SK-N-SH treated with all-trans-retinoic acid at 6 μM for 48 hours (cell line): ENCODE data around the gene SMOC2.

Experiments
- ARNTL ChIP-seq: fragments of 450-650 bp; formaldehyde crosslinking; IDR thresholded peaks from 2 replicates; pipeline ENCODE4 v1.5.0; 2020; ENCODE audit warnings: low read depth, mild to moderate bottlenecking, moderate library complexity, borderline replicate concordance
- CREB5 ChIP-seq: fragments of 250-450 bp; sonication (Bioruptor Pico); IDR thresholded peaks from 2 replicates; pipeline ENCODE4 v1.5.1; 2020; ENCODE audit warnings: low read depth, mild to moderate bottlenecking, moderate library complexity
- ESRRG ChIP-seq: fragments of 250-450 bp; sonication (Bioruptor Pico); IDR thresholded peaks from 2 replicates; pipeline ENCODE4 v1.6.1; 2021; ENCODE audit warnings: mild to moderate bottlenecking
- GLIS3 ChIP-seq: fragments of 250-450 bp; sonication (Bioruptor Pico); IDR thresholded peaks from 2 replicates; pipeline ENCODE4 v1.5.0; 2020; ENCODE audit warnings: mild to moderate bottlenecking, moderate library complexity
- OSR1 ChIP-seq: fragments of 250-450 bp; sonication (Bioruptor Pico); IDR thresholded peaks from 2 replicates; pipeline ENCODE4 v1.8.0; 2022; ENCODE audit warnings: moderate library complexity, mild to moderate bottlenecking, inconsistent platforms
- PPARA ChIP-seq: fragments of 250-450 bp; sonication (Bioruptor Pico); IDR thresholded peaks from 2 replicates; pipeline ENCODE4 v1.5.0; 2020; ENCODE audit warnings: mild to moderate bottlenecking, borderline replicate concordance
- RARB ChIP-seq: fragments of 250-450 bp; sonication (Bioruptor Pico); IDR thresholded peaks from 2 replicates; pipeline ENCODE4 v1.8.0; 2021; ENCODE audit warnings: mild to moderate bottlenecking, moderate library complexity
- SNAI2 ChIP-seq: fragments of 250-450 bp; sonication (Bioruptor Pico); IDR thresholded peaks from 2 replicates; pipeline ENCODE4 v1.5.0; 2020; ENCODE audit warnings: mild to moderate bottlenecking, moderate library complexity
- TCF4 ChIP-seq: fragments of 250-450 bp; sonication (Bioruptor Pico); IDR thresholded peaks from 2 replicates; pipeline ENCODE4 v1.8.0; 2021; ENCODE audit warnings: mild to moderate bottlenecking, moderate library complexity, borderline replicate concordance
- ZFP3 ChIP-seq: fragments of 250-450 bp; sonication (Bioruptor Pico); IDR thresholded peaks from 2 replicates; pipeline ENCODE4 v1.5.0; 2020; ENCODE audit warnings: mild to moderate bottlenecking, moderate library complexity
- ZFP30 ChIP-seq: fragments of 450-650 bp; formaldehyde crosslinking; IDR thresholded peaks from 2 replicates; pipeline ENCODE4 v1.5.0; 2022; ENCODE audit warnings: mild to moderate bottlenecking, moderate library complexity
- TF ChIP-seq, protein P1 (sequence below): fragments of 250-450 bp; sonication (Bioruptor Pico); IDR thresholded peaks from 2 replicates; pipeline ENCODE4 v1.8.0; 2020; ENCODE audit warnings: mild to moderate bottlenecking, moderate library complexity, borderline replicate concordance

- TF ChIP-seq PPARA (CRISPR knock-in tag) (no peak), ZFP30 (CRISPR knock-in tag) (no peak), SNAI2 (CRISPR knock-in tag) (no peak), OSR1 (CRISPR knock-in tag) (no peak), CREB5 (no peak), TCF4 (CRISPR knock-in tag) (no peak), ESRRG (CRISPR knock-in tag) (no peak), RARB (CRISPR knock-in tag) (no peak), ARNTL (CRISPR knock-in tag) (no peak), ZFP3 (CRISPR knock-in tag) (no peak), GLIS3 (CRISPR knock-in tag) (no peak)
- TF ChIP-seq, protein P1, sequence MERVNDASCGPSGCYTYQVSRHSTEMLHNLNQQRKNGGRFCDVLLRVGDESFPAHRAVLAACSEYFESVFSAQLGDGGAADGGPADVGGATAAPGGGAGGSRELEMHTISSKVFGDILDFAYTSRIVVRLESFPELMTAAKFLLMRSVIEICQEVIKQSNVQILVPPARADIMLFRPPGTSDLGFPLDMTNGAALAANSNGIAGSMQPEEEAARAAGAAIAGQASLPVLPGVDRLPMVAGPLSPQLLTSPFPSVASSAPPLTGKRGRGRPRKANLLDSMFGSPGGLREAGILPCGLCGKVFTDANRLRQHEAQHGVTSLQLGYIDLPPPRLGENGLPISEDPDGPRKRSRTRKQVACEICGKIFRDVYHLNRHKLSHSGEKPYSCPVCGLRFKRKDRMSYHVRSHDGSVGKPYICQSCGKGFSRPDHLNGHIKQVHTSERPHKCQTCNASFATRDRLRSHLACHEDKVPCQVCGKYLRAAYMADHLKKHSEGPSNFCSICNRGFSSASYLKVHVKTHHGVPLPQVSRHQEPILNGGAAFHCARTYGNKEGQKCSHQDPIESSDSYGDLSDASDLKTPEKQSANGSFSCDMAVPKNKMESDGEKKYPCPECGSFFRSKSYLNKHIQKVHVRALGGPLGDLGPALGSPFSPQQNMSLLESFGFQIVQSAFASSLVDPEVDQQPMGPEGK: no peak
Measured at GRCh38 chr6:168554898-168555617, 114.1 kb downstream of the SMOC2 start.
